ENCODE data around the gene DPP6.

The DPP6 gene

DNA sequence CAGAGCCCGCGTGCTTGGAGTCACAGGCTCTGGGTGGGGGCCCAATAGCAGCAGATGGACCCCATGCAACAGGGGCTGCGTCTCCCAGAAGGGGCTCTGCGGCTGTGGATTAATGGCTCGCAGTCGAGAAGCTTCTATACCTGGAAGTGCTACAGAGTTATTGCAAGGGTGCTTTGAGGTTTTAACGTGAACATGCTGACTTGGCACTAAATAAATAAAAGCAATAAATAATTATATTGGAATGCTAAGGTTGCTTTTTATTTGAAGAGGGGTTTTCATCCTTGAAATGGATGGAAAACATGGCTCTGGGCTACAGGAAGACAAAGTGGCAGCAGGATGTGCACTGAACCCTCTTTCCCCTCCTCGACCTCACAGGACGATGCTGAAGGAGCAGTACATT is 828.3 kb downstream of the DPP6 start:
- no peak for DNase-seq (ENCODE audit: low read depth)

DNA sequence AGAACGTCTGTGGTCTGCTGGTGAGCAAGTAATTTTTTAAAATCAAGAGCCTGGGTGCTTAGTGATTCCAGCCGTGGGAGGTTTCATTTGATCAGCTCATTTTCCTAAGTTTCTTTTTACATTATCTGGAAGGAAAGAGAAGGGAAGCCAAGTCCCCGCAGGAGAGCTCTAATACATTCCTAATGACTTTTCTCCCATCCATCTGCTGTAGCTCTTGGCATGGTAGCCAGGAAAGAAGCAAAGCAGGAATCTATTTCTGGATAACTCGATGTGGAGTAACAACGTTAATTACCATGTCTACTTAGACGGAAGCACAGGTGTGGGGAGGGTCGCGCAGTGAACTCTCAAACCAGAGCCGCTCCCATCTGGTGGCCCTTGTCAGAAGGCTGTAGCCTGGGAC is 828.8 kb downstream of the DPP6 start:
- DNase-seq (ENCODE audit: low read depth): no peak

DNA sequence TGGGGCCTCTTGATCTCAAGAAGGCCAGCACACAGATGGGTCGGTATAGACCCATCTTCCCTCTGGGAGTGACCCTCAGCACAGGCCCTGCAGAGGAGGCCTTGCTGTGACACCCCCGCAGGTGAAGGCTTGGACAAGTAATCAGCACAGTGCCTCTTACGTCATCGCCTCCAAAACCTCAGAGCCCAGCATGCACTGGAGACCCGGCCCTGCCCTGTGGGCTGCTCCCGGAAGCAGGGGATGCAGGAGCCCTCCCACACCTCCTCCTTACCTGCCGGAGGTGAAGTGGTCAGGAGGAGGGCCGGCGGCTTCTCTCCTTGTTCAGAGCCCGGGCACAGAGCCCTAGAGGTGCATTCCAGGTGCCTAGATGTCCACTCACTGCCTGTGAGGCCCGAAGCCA is 829.3 kb downstream of the DPP6 start:
- DNase-seq (ENCODE audit: low read depth): no peak

DNA sequence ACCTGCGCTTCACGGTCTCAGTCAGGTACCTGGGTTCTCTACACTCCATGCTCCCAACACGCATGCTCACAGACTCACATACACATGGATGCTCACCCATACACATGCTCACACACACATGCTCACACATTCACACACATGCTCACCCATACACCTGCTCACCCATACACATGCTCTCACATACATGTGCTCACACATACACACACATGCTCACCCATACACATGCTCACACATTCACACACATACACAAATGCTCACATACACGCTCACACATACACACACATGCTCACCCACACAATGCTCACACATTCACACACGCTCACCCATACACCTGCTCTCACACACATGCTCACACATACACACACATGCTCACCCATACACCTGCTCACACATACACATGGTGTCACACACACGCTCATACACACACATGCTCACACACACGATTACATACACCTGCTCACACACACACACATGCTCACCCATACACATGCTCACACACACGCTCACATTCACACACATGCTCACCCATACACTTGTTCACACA is 830.8 kb downstream of the DPP6 start:
- DNase-seq (ENCODE audit: low read depth): no peak

DNA sequence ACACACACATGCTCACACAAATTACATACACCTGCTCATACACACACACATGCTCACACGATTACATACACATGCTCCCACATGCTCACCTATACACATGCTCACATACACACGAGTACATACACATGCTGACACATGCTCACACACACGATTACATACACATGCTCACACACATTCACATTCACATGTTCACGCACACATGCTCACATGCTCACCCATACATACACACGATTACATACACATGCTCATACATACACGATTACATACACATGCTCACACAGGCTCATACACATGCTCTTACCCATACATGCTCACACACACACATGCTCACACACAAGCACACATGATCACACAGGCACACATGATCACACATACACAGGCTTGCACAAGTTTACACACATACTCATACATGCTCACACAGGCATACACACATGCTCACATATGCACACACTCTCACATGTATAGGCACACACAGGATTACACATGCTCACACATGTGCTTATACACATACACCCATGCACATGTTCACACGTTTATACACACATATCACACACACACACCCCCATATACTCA is 832.2 kb downstream of the DPP6 start:
- no peak for DNase-seq (ENCODE audit: low read depth)

DNA sequence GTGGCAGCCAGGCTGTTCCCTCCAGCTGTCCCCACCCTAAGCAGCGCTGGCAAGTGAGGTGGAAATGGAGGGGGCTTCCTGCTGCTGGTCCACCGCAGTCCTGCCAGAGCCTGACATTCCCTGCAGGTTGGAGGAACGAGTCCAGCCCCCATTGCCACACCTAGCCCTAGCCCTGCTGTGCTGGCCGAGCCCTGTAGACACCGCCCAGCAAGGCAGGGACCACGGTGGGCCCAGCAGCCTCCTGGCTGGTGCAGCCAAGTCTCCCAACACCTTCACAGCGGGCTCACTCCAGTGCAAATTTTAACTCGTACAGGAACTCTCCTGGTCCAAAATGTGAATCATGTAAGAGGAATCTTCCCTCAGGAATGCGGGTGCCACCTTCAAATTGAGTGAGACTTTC is 834.4 kb downstream of the DPP6 start:
- no peak for DNase-seq (ENCODE audit: low read depth)

DNA sequence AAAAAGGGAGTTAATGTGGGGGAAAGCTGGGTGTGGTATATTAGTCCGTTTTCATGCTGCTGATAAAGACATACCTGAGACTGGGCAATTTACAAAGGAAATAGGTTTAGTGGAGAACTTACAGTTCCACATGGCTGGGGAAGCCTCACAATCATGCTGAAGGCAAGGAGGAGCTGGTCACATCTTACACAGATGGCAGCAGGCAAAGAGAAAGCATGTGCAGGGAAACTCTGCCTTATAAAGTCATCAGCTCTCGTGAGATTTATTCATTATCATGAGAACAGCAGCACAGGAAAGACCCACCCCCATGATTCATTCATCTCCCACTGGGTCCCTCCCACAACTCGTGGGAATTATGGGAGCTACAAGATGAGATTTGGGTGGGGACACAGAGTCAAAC is 836.5 kb downstream of the DPP6 start:
- no peak for DNase-seq (ENCODE audit: low read depth)

DNA sequence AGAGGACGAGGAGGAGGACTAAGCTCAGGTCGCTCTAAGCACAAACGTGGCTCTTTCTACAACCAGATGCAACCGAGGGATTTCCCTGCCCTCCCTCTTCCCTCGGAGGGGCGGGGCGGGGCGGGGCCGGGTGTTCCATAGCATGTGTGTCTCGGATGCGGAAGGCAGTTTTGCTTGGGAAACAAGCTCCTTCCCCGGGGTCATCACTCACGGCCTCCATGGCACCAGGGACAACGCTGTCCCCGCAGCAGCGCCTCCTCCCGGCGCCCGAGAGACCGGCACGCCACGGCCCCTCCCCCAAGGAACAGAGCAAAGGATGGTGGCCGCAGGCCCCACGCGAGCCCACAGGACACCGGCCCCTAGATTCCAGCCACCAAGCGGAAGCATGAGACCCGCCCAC is 840.3 kb downstream of the DPP6 start:
- no peak for DNase-seq (ENCODE audit: low read depth)

DNA sequence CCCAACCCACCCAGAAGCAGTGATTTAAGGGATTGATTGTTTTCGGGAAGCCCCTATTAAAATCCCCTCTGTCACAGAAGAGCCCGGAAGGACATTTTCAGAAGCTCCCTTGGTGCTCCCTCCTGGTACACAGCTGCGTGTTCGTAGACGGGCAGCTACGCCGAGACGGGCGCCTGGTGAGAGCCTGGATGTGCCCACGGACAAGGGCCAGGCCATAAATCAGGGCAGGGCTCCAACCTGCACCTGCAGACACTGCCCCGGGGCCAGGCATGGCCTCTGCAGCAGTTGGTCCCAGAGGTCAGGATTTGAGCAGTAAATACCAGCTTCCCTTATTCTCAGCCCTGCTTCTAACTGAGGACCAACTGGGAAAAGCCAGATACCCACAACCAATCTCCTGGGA is 843.9 kb downstream of the DPP6 start:
- no peak for DNase-seq (ENCODE audit: low read depth)

DNA sequence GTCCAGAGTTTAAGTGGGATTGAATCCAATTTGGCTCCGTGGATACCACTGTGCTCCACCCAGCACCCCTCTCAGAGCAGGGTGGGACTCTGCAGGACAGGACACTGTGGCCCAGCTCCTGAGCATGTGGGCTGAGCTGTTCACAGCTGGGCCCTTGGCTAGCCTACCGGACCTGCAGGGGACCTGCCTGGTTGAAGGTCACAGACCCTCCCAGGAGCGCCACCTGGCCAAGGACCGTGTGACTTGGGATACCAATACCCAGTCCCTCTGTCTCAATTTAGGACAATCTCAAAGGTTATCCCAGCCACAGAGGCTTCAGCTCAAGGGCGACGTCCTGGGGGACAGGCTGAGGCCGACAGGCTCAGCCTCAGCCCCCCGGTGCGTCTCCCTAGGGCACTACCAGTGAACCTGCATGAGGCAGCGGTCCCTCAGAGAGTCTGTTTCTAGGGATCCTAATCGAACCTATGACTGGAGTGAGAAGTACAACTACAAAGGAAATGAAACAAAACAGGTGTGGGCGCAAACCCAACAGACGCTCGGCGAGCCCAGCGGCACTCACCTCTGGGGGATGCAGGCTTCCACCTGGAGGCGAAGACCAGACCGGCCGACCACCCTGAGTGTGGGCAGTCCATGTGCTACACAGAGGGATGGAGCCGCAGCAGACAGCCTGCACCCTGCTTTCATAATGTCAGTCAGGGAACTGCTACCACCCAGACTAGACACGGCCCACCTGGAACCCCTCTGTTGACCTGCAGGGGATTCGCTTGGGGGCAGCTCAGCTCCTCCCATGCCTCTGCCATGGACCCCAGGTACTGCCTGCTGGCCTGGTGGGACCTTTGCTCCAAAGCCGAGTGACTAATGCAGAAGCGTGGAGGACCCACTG is 847.0 kb downstream of the DPP6 start:
- no peak for DNase-seq (ENCODE audit: low read depth)

DNA sequence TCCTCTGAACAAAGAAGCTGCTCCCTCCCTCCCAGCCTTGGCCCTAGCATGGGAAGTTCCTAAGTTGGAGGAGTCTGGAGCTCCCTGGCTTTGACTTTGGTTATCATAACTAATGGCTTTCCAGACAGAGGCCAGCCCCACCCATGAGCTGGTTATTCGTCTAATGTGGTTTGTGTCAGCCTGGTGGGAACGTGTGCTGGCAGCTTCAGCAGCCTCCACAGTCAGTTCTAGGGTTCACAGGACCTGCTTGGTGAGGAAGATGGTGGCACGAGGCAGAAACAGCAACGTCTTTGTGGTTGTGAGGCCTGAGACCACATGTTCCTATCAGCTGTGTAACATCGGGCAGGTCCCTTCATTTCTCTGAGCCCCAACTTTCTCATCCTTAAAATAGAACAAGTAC is 847.7 kb downstream of the DPP6 start:
- DNase-seq (ENCODE audit: low read depth): no peak

DNA sequence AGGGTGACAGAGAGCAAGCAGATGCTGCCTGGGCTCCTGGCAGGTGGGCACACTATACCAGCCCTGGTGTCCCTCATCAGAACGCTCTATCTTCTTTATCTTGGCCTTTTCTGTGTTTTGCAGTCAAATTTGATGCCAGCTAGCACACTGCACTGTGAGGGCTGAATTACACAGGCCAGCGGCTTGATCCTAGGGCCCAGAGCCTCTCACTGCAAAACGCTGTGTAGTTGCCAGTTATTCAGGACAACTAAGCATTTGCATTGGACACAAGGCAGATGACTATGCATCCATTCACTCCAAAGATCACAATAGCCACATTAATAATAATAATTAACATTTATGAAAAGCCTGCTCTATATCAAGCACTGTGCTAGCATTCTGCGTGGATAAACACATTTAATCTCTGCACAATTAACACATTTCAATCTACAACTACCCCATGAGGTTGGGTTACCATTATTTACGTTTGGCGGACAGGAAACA is 850.4 kb downstream of the DPP6 start:
- DNase-seq (ENCODE audit: low read depth): no peak

DNA sequence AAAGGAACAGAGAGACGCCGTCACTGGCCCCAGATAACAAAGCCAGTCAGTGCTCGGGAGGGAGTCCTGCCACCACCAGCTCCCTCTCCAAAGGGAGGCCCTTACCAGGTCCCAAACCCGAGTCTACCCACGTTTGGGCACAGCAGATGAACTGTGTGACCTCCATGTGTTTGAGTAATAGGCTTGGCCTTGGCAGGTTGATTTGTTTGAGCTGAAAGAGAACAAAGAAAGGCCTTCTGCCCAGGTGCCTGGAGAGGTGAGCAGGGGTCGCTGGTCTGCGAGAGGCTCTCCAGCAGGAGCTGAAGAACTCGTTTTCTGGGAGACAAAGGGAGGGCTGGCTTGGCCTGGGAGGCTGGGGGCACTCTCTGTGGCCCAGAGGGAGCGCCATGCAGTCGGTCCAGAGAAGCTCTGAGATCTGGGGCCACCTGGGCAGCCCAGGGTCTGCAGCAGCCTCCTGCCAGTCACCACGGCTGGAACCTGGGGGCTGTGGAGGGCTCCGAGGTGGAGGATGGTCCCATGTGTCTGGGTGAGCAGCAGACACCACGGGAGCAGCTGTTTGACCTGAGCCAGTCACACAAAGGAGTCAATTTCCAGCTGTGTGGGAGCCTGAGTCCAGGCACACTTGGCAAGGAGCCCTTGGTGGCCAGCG is 851.0 kb downstream of the DPP6 start:
- no peak for DNase-seq (ENCODE audit: low read depth)

DNA sequence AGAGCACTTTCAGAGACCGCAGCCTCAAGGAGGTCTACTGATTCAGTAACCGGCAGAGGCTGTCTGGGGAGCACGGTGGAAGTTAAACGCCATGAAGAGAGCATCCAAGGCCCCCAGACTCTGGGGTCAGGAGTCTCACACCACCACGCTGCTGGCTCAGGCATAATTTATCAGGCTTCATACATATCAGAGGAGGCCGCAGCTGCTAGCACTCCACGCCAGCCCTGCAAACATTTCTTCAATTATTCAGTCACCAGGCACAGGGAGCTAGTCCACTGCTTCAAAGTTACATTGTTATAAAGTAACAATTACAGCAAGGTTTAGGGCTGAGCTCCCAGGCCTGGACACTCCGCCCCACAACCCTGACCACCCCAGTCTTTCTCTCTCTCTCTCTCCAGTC is 852.9 kb downstream of the DPP6 start:
- no peak for DNase-seq (ENCODE audit: low read depth)

DNA sequence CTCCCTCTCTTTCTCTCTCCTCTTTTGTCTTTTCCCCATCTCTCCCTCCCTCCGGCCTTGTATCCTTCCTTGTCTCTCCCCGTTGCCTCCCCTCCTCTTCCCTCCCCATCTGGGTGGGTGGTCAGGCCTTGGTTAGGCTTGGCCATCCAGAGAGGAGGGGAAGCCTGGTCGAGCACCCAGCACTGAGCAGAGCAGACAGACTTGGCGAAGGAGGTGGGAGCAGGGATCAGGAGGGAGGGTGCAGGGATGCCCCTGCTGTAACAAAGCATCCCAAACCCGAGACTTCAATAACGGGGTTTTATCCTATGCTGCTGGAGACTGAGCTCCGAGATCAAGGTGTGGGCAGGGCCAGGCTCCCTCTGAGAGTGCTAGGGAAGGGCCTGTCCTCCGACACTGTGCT is 853.4 kb downstream of the DPP6 start:
- no peak for DNase-seq (ENCODE audit: low read depth)

DNA sequence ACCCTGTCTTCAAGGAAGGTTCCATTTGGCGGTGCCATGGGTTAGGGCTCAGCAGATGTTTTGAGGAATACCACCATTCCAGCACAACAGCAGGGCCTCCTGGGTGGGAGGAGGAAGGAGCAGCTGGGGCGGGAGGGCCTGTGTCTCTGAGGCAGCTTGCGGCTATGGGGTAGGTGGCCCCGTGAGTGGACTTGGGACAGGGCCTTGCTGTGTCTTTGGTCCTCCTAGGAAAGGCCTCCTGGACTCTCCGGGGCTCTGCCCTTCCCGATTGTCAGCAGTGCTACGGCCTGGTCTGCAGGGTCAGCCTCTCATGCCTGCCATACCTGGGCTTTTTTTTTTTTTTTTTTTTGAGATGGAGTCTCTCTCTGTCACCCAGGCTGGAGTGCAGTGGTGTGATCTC is 854.0 kb downstream of the DPP6 start:
- no peak for DNase-seq (ENCODE audit: low read depth)

DNA sequence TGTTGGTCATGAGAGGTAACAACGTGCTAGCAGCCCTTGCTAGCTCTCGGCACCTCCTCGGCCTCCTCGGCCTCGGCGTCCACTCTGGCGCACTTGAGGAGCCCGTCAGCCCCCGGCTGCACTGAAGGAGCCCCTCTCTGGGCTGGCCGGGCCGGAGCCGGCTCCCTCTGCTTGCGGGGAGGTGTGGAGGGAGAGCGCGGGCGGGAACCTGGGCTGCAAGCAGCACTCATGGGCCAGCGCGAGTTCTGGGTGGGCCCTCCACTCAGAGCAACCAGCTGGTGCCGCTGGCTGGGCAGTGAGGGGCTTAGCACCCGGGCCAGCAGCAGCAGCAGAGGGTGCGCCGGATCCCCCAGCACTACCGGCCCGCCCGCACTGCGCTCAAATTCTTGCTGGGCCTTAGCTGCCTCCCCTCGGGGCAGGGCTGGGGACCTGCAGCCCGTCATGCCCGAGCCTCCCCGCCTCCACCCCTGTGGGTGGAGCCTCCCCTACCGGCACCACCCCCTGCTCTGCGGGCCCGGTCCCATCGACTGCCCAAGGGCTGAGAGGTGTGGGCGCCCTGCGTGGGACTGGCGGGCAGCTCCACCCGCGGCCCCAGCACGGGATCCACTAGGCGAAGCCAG is 854.6 kb downstream of the DPP6 start:
- no peak for DNase-seq (ENCODE audit: low read depth)

DNA sequence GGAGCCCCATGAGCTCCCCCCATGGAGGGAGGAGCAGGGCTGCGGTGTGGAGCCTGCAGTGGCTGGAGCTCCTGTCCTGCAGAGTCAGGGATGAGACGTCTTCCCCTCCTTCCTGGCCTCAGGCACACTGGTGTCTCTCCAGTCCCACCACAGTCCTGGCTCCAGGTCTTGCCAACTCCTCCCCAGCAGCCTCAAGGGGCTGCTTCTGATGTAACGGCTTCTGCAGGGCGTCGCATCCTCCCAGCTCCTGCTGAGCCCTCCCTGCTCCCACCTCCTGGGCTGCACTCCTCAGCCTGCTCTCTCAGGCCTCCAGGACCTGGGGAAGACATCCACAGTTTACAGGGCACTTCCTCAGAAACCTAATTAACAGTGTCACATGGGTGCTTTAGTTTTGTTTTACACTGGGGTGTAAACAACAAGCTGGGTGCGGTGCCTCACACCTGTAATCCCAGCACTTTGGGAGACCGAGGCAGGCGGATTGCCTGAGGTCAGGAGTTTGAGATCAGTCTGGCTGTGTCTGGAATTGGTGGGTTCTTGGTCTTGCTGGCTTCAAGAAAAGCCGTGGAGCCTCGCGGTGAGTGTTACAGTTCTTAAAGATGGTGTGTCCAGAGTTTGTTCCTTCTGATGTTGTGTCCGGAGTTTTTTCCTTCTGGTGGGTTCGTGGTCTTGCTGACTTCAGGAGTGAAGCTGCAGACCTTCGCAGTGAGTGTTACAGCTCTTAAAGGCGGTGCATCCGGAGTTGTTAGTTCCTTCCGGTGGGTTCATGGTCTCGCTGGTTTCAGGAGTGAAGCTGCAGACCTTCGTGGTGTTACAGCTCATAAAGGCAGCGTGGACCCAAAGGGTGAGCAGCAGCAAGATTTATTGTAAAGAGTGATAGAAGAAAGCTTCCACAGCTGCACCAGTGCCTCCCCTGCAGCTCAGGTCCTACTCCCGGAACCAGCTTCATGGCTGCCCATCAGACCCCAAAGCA is 855.7 kb downstream of the DPP6 start:
- no peak for DNase-seq (ENCODE audit: low read depth)

DNA sequence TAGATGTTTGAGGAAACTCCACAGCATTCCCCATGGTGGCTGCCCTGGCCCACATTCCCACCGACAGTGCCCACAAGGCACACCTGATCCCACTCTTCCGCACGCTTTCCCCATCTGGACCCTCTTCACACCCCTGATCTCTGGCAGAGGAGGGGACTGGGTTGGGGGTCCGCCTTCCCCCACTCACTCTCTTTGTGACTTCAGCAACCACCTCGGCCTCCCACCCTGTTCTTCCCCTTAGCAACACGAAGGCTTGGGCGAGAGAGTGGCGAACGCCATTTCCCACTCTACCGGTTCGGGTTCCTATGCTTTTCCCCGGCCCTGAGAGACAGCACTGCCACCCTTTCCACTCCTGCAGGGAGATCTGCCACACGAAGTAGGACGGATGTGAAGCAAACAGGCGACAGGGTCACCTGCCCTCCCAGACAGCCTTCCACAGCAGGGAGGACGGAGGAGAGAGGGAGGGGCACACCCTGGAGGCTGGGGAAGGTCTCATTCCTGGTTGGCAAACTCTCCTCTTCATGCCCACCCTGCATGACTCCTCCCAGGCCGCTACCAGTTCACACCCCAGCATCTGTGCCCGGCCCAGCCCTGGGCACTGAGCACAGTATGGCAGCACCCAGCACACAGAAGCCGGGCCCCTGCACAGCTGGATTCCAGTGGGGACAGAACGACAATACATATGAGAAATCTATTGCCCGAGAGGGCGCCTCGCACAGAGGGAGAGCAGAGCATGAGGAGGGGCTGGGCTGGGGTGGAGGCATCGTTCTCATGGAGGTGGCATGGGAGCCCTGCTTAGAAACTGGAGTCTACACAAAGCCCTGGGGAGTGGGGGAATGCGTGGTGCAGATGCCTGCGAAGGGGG is 857.3 kb downstream of the DPP6 start:
- no peak for DNase-seq (ENCODE audit: low read depth)

DNA sequence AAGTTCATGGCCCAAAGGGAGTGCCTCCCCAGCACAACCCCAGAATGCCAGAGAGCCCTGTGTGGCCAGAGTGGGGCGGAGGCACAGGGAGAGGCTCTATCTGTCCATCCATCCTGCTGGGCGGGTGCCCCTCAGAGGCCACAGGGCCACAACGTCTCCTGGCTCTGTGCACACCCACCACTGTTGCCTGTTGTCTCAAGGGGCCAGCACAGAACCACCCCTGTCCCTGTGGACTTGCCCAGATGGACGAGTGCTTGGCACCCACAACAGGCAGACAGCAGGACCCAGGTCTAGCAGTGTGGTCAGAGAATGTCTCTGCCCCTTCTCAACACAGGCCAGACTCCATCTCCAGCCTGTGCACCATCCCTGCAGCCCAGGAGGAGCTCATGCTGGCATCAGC is 857.9 kb downstream of the DPP6 start:
- DNase-seq (ENCODE audit: low read depth): no peak
